Measurements from ENCODE around the gene SFSWAP. TPM values are rescaled to one million over a fixed set of nuclear protein-coding genes. Genes with fewer than 3 reads are reported as not detected.
A peak's percentile ranks its signal among the peaks of the same experiment; 100 is the strongest.

Gene SFSWAP
- total RNA-seq, 1 donor from 2014 or later: 46.9 TPM

DNA sequence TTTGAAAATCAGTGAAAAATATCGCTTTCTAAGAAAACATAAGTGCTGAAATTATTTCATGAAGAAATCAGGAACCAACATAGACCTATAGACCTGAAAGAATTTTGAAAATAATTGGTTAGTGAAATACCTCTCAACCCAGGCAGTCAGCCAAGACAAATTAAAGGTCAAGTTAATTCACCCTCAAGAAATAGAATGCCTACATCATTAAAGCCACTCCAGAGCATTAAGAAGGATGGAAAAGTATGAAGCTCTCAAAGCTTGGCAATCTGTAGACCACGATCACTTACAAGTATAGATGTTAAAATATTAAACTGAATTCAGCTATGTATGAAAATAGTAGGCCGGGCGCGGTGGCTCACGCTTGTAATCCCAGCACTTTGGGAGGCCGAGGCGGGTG is 48.3 kb downstream of the SFSWAP start:
- intact Hi-C loops (cut with DNase I): no loop called here
- no peaks in the 10 kb centered on the region for H3K9me3 ChIP-seq
- peaks cover 97% of the 10 kb centered on the region for H3K36me3 ChIP-seq
- no peak overlapping the region for H3K4me3 ChIP-seq
- H3K4me1 ChIP-seq: no peaks in the 10 kb centered on the region
- peak; percentile 72 to 88 for ATAC-seq
- H3K27ac ChIP-seq: no peak overlapping the region
- no peaks in the 10 kb centered on the region for H3K27me3 ChIP-seq (ENCODE audit: low read depth)
- DNase-seq: no peak
- no peak for TF ChIP-seq CTCF (IDR thresholded peaks at IDR 0.05)

DNA sequence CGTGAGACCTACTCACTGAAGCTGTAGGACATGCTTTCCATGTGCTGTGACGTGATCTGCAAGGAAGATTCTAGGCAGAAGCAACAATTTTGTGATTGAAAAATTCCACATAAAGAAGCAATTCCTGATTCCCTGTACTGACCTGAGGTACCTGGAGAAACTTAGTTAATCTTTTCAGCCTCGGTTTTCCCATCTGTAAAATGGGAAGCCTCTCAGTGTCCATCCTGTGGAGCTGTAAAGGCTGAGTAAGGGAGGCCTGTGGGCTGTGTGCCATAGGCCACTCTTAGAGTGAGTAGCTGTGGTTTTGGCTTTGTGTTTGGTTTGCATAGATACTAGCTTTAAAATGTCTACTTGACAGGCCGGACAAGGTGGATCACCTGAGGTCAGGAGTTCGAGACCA is 50.7 kb downstream of the SFSWAP start:
- ATAC-seq (no peak), DNase-seq (no peak)
- H3K9me3 ChIP-seq: no peaks in the 10 kb centered on the region
- no peaks in the 10 kb centered on the region for H3K4me1 ChIP-seq
- H3K4me3 ChIP-seq: no peak overlapping the region
- H3K36me3 ChIP-seq: peaks cover 97% of the 10 kb centered on the region
- TF ChIP-seq CTCF (IDR thresholded peaks at IDR 0.05): no peak
- intact Hi-C loops (cut with DNase I): no loop called here
- H3K27ac ChIP-seq: no peak overlapping the region
- H3K27me3 ChIP-seq (ENCODE audit: low read depth): no peaks in the 10 kb centered on the region

GRCh38 chr12:131764738-131765137 is 53.8 kb downstream of the SFSWAP start:
- Histone ChIP-seq H3K27ac (no peak overlapping the region), H3K36me3 (peaks cover 99% of the 10 kb centered on the region), H3K9me3 (no peaks in the 10 kb centered on the region), H3K27me3 (ENCODE audit: low read depth) (no peaks in the 10 kb centered on the region), H3K4me3 (no peak overlapping the region), H3K4me1 (no peaks in the 10 kb centered on the region)
- intact Hi-C loops (cut with DNase I): no loop called here
- DNase-seq (no peak), ATAC-seq (no peak)
- TF ChIP-seq CTCF (IDR thresholded peaks at IDR 0.05): no peak

DNA sequence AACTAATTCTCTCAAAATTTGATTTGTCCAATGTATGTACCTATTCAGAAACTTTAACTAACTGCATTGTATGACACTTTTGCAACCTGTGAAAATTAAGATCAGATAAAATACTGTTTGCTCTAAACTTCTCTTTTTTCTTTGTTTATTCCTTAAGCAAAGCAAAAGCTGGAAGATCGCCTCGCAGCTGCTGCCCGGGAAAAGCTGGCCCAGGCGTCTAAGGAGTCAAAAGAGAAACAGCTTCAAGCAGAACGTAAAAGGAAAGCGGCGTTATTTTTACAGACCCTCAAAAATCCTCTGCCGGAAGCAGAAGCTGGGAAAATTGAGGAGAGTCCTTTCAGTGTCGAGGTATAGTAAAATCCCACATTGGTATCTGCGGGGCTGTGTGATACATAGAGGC is 55.1 kb downstream of the SFSWAP start:
- no peak for TF ChIP-seq CTCF (IDR thresholded peaks at IDR 0.05)
- intact Hi-C loops (cut with DNase I): no loop called here
- ATAC-seq (no peak), DNase-seq (no peak)
- Histone ChIP-seq H3K9me3 (no peaks in the 10 kb centered on the region), H3K4me1 (no peaks in the 10 kb centered on the region), H3K36me3 (peaks cover 100% of the 10 kb centered on the region), H3K27ac (no peak overlapping the region), H3K27me3 (ENCODE audit: low read depth) (no peaks in the 10 kb centered on the region), H3K4me3 (no peak overlapping the region)

DNA sequence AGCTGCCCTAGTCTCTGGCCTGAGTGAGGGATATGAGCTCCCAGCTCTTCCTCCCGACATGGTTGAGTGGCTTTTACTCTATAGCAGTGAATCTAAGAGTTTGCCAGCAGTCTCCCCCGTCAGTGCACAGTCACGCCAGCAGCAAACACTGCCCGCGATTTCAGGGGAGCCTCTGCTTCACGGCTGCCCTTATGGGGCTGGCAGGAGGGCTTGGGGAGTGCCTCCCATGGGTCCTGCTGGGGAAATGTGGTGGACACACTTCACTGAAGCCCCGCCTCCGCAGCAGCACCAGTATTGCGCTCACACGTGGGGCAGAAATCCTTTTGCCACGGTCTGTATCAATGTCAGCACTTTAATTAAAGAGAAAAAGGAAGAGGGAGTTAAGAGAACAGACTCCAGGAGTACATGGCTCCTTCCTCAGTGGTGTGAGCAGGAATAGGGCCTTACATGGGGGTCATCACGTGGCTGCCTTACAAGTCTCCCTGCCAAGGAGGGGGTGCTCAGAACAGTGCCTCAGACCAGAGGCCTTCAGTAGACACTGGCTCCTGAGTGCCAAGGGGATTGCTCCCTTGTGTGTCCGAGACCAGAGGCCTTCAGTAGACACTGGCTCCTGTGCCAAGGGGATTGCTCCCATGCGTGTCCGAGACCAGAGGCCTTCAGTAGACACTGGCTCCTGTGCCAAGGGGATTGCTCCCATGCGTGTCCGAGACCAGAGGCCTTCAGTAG is 55.7 kb downstream of the SFSWAP start:
- ATAC-seq (no peak), DNase-seq (no peak)
- Histone ChIP-seq H3K27me3 (ENCODE audit: low read depth) (no peaks in the 10 kb centered on the region), H3K36me3 (peaks cover 100% of the 10 kb centered on the region), H3K4me3 (no peak overlapping the region), H3K27ac (no peak overlapping the region), H3K9me3 (no peaks in the 10 kb centered on the region), H3K4me1 (no peaks in the 10 kb centered on the region)
- intact Hi-C loops (cut with DNase I): no loop called here
- TF ChIP-seq CTCF (IDR thresholded peaks at IDR 0.05): no peak
